ENCODE data around the gene CD6. TPM values are rescaled to one million over a fixed set of nuclear protein-coding genes. Genes with fewer than 3 reads are reported as not detected.

The CD6 gene
- total RNA-seq, 4 donors from 2014 or later: 0.42 to 2.7 (median 1.8) TPM

DNA sequence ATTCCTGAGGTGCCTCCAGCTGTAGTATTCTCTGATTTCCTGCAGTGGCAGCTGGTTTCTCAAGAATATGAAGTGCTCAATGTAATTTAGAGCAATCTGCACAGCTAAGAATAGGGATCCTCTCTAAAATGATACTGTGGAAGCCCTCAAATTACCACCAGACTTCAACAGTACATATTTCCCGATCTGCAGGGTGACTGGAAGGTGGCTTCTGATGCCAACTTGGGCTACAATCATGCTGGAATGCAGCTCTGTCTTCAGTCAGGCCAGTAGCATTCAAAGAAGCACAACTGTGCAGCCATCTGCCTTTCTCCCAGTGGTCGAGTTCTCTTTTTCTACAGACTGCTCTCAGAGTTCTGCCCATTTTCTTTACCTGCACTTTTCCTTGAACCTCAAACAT lies 75.4 kb downstream of the CD6 start:
- no peak for DNase-seq (ENCODE audit: low spot score in 2 of 2)
- H3K4me3 ChIP-seq (ENCODE audit: low read depth, poor library complexity, severe bottlenecking): no peak overlapping the region
- TF ChIP-seq, protein P1, sequence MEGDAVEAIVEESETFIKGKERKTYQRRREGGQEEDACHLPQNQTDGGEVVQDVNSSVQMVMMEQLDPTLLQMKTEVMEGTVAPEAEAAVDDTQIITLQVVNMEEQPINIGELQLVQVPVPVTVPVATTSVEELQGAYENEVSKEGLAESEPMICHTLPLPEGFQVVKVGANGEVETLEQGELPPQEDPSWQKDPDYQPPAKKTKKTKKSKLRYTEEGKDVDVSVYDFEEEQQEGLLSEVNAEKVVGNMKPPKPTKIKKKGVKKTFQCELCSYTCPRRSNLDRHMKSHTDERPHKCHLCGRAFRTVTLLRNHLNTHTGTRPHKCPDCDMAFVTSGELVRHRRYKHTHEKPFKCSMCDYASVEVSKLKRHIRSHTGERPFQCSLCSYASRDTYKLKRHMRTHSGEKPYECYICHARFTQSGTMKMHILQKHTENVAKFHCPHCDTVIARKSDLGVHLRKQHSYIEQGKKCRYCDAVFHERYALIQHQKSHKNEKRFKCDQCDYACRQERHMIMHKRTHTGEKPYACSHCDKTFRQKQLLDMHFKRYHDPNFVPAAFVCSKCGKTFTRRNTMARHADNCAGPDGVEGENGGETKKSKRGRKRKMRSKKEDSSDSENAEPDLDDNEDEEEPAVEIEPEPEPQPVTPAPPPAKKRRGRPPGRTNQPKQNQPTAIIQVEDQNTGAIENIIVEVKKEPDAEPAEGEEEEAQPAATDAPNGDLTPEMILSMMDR (IDR thresholded peaks at IDR 0.05): no peak
- no peak for TF ChIP-seq POLR2A (IDR thresholded peaks at IDR 0.05)
- WGBS, 2 donors: 60 to 79% methylated on average over 2 of the region's 2 CpGs
- intact Hi-C loops (cut with DNase I; ENCODE audit: low total_unique reads): no loop called here

DNA sequence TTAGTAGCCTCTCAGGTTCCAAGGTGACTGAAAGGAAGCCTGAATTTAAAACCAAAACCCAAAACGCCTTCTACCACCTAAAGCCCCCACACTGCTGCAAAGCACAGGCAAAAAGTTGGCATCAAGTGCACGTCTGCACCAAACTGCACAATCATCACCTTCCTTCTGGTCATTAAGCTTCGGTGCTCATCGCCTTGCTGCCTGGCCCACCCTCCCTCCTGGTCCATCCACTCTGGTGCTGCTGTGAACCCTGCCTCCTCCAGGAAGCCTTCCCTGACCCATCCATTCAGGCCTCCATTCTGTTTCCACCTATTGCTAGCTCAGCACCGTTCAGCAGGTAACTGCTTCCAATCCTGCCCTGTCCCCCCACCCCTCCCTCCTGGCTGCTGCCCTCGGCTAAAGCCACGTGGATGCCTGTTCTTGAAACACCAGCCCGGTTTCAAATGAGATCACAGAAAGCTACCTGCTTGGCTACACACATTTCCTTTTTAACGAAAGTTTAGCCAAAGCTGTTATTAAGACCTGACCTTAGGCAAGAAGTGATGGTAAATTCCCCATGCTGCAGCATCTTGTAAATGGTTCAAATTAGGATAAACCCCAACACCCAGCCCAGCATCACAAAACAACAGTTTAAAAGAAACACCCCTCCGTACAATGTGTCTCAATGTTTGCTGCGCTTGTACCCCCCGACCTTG lies 77.0 kb downstream of the CD6 start:
- 59 to 66% methylated on average over 12 of the region's 12 CpGs for WGBS, 2 donors
- intact Hi-C loops (cut with DNase I; ENCODE audit: low total_unique reads): no loop called here

DNA sequence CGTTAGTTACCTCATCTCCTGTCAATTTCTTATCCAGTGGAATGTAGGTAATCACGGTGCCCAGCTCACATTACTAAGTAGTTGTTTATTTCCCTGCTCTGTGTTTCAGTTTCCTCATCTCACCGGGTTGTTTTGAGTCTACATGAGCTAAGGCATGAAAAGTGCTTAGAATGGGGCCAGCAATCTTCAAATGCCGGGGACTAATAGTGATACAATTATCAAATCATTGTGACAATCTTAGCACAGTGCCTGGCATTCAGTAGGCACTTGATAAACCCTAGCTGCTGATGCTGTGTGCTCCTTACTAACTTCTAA lies 77.5 kb downstream of the CD6 start:
- H3K4me3 ChIP-seq (ENCODE audit: low read depth, poor library complexity, severe bottlenecking): no peak overlapping the region
- intact Hi-C loops (cut with DNase I; ENCODE audit: low total_unique reads): no loop called here
- WGBS, 2 donors: 55 to 62% methylated on average over 4 of the region's 4 CpGs
- TF ChIP-seq, protein P1 (IDR thresholded peaks at IDR 0.05): no peak
- no peak for TF ChIP-seq POLR2A (IDR thresholded peaks at IDR 0.05)
- no peak for DNase-seq (ENCODE audit: low spot score in 2 of 2)

More for the DNA sequence above, 77.0 kb downstream of the CD6 start:
- DNase-seq (ENCODE audit: low spot score in 2 of 2): no peak
- H3K4me3 ChIP-seq (ENCODE audit: low read depth, poor library complexity, severe bottlenecking): no peak overlapping the region
- TF ChIP-seq, protein P1 (IDR thresholded peaks at IDR 0.05): no peak
- no peak for TF ChIP-seq POLR2A (IDR thresholded peaks at IDR 0.05)

- H3K4me3 ChIP-seq (ENCODE audit: low read depth, poor library complexity, severe bottlenecking): no peak overlapping the region
- TF ChIP-seq POLR2A (IDR thresholded peaks at IDR 0.05): no peak
- TF ChIP-seq, protein P1 (IDR thresholded peaks at IDR 0.05): no peak
- intact Hi-C loops (cut with DNase I; ENCODE audit: low total_unique reads): no loop called here
- DNase-seq (ENCODE audit: low spot score in 2 of 2): no peak
- WGBS, 2 donors: 26 to 28% methylated on average over 2 of the region's 2 CpGs
Measured at GRCh38 chr11:61049859-61050258, 78.4 kb downstream of the CD6 start.

- 89% methylated on average over 13 of the region's 13 CpGs for WGBS, 2 donors
- intact Hi-C loops (cut with DNase I; ENCODE audit: low total_unique reads): no loop called here
- H3K4me3 ChIP-seq (ENCODE audit: low read depth, poor library complexity, severe bottlenecking): no peak overlapping the region
- TF ChIP-seq, protein P1 (IDR thresholded peaks at IDR 0.05): no peak
- no peak for TF ChIP-seq POLR2A (IDR thresholded peaks at IDR 0.05)
- DNase-seq (ENCODE audit: low spot score in 2 of 2): peak in 1 of 2 donors; percentile 56
Measured at GRCh38 chr11:61052182-61052972, 80.9 kb downstream of the CD6 start.

All from lower leg skin (tissue), 4 donors.